GM04504 (cell line): Measurements from ENCODE around the gene ZCCHC24.
"Not testable (repeated sequence)": the region's sequence is repeated elsewhere in the genome, so short reads cannot be mapped to it uniquely, and the experiment has no call there.

Experiments used
- DNase-seq: peaks from one replicate; pipeline ENCODE4 v3.0.0-alpha.2; 2012; ENCODE audit warnings: low read depth

ZCCHC24 gene

GRCh38 chr10:79346388-79347225, 98.8 kb downstream of the ZCCHC24 start:
- no peak for DNase-seq

GRCh38 chr10:79346012-79346340, 99.4 kb downstream of the ZCCHC24 start:
- DNase-seq = no peak

GRCh38 chr10:79345241-79346011, 100.0 kb downstream of the ZCCHC24 start:
- no peak for DNase-seq

GRCh38 chr10:79344502-79345195, 100.8 kb downstream of the ZCCHC24 start:
- DNase-seq = no peak

- no peak for DNase-seq
These were observed 102.4 kb downstream of the ZCCHC24 start for GRCh38 chr10:79342811-79343561.

- DNase-seq = no peak
These were observed 103.1 kb downstream of the ZCCHC24 start for GRCh38 chr10:79342295-79342761.

- no peak for DNase-seq
These were observed 104.7 kb downstream of the ZCCHC24 start for GRCh38 chr10:79340646-79341244.

- DNase-seq = no peak
These were observed 106.2 kb downstream of the ZCCHC24 start for GRCh38 chr10:79339266-79339665.

GRCh38 chr10:79337783-79338469, 107.5 kb downstream of the ZCCHC24 start:
- not testable (repeated sequence) for DNase-seq

- DNase-seq = no peak
These were observed 108.7 kb downstream of the ZCCHC24 start for GRCh38 chr10:79336739-79337138.

GRCh38 chr10:79336276-79336675, 109.1 kb downstream of the ZCCHC24 start:
- DNase-seq = no peak

GRCh38 chr10:79335470-79336235, 109.8 kb downstream of the ZCCHC24 start:
- DNase-seq = no peak

GRCh38 chr10:79335094-79335469, 110.3 kb downstream of the ZCCHC24 start:
- no peak for DNase-seq

- no peak for DNase-seq
These were observed 110.9 kb downstream of the ZCCHC24 start for GRCh38 chr10:79334573-79334972.

GRCh38 chr10:79333513-79333912, 111.9 kb downstream of the ZCCHC24 start:
- DNase-seq = no peak

- DNase-seq = not testable (repeated sequence)
These were observed 112.7 kb downstream of the ZCCHC24 start for GRCh38 chr10:79332610-79333315.
